DND-41 (cell line): ENCODE data around the gene BUD13.

Experiments used
- ATAC-seq: fragments of 200-7000 bp; cut with Tn5 transposase; 3 replicates; pipeline ENCODE4 v1.9.1; 2021; ENCODE audit warnings: low read depth; ENCODE audit not compliant: insufficient read depth
- DNase-seq: peaks from one replicate; pipeline ENCODE4 v3.0.0-alpha.2; 2020
- H2AFZ ChIP-seq: 2 replicates; pipeline ENCODE4 v1.6.0; 2012; ENCODE audit warnings: low read depth, low read length
- H3K27ac ChIP-seq: 2 replicates; pipeline ENCODE4 v1.5.1; 2012; ENCODE audit warnings: low read length, inconsistent platforms
- H3K27me3 ChIP-seq: fragments of 200-600 bp; sonication (generic); 2 replicates; pipeline ENCODE4 v1.6.0; 2012; ENCODE audit warnings: low read length, mild to moderate bottlenecking, inconsistent platforms; ENCODE audit not compliant: insufficient read depth, poor library complexity
- H3K36me3 ChIP-seq: 2 replicates; pipeline ENCODE4 v1.5.1; 2012; ENCODE audit warnings: low read length, inconsistent platforms; ENCODE audit not compliant: insufficient read depth
- H3K4me1 ChIP-seq: 2 replicates; pipeline ENCODE4 v1.5.1; 2012; ENCODE audit warnings: mild to moderate bottlenecking, low read length; ENCODE audit not compliant: insufficient read depth
- H3K4me2 ChIP-seq: 2 replicates; pipeline ENCODE4 v1.6.0; 2012; ENCODE audit warnings: mild to moderate bottlenecking, moderate library complexity, low read length, inconsistent platforms; ENCODE audit not compliant: insufficient read depth
- H3K4me3 ChIP-seq, 2 experiments: fragments of 200-600 bp in 1 of 2; shearing (Covaris generic) in 1 of 2; 2 replicates each; pipeline ENCODE4 v1.5.1; 2012 to 2016; ENCODE audit warnings: inconsistent platforms in 2 of 2, low read length in 2 of 2, mild to moderate bottlenecking in 2 of 2, low read depth in 1 of 2, moderate library complexity in 1 of 2
- H3K79me2 ChIP-seq: 2 replicates; pipeline ENCODE4 v1.6.0; 2012; ENCODE audit warnings: low read length, inconsistent platforms; ENCODE audit not compliant: insufficient read depth
- H3K9ac ChIP-seq: 2 replicates; pipeline ENCODE4 v1.6.0; 2012; ENCODE audit warnings: low read depth, mild to moderate bottlenecking, inconsistent platforms, low read length, moderate library complexity
- H3K9me3 ChIP-seq: 2 replicates; pipeline ENCODE4 v1.5.1; 2012; ENCODE audit warnings: low read length, moderate library complexity, mild to moderate bottlenecking, inconsistent platforms; ENCODE audit not compliant: insufficient read depth, severe bottlenecking
- H4K20me1 ChIP-seq: 2 replicates; pipeline ENCODE4 v1.6.0; 2012; ENCODE audit warnings: low read length; ENCODE audit not compliant: insufficient read depth
- EZH2 ChIP-seq: IDR thresholded peaks from 3 replicates; pipeline ENCODE4 v1.6.1; 2012; ENCODE audit warnings: borderline replicate concordance, low read depth, mild to moderate bottlenecking, moderate library complexity, low read length, inconsistent platforms; ENCODE audit not compliant: severe bottlenecking
- TF ChIP-seq, protein P1 (sequence below): IDR thresholded peaks from 2 replicates; pipeline ENCODE4 v1.5.1; 2012; ENCODE audit warnings: borderline replicate concordance, low read length, moderate library complexity, mild to moderate bottlenecking; ENCODE audit not compliant: poor library complexity, severe bottlenecking; ENCODE audit errors: extremely low read depth

The BUD13 gene

DNA sequence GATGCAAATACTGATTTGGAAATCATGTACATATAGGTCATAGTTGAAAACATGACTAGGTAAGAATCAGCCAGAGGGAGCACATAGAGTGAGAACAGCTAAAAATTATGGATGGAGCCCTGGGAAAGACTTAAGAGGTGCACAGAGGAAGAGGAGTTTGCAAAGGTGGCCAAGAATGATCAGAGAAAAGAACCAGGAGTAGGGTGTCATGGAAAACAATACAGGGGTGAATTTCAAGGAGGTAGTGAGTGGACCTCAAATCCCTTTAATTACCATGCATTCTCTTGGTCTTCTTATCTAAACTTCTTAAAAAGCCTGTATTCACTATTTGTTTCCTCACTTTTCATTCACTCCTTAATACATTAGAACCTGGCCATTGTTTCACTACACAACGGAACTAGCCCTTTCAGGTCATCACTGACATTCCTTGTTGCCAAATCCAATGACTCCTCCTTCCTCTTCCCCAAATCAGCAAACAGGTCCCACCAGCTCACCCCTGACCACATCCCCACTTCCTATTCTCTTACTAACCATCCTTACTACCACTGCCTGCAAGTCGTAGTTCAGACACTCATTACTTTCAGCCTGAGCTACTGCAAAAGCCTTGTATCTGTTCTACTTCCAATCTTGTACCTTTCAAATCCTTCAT, 22.6 kb downstream of the BUD13 start:
- Histone ChIP-seq H3K4me3 (no peak overlapping the region), H3K9me3 (no peaks in the 10 kb centered on the region), H3K36me3 (peaks cover 88% of the 10 kb centered on the region), H3K4me1 (no peaks in the 10 kb centered on the region), H3K79me2 (no peaks in the 10 kb centered on the region; the same call in 1 of the 2 replicates), H3K4me2 (no peak overlapping the region), H3K27ac (no peak overlapping the region), H3K27me3 (no peaks in the 10 kb centered on the region), H3K9ac (no peak overlapping the region), H2AFZ (no peak overlapping the region), H4K20me1 (peaks cover 3% of the 10 kb centered on the region; the same call in 1 of the 2 replicates)
- TF ChIP-seq EZH2 = no peak
- TF ChIP-seq, protein P1, sequence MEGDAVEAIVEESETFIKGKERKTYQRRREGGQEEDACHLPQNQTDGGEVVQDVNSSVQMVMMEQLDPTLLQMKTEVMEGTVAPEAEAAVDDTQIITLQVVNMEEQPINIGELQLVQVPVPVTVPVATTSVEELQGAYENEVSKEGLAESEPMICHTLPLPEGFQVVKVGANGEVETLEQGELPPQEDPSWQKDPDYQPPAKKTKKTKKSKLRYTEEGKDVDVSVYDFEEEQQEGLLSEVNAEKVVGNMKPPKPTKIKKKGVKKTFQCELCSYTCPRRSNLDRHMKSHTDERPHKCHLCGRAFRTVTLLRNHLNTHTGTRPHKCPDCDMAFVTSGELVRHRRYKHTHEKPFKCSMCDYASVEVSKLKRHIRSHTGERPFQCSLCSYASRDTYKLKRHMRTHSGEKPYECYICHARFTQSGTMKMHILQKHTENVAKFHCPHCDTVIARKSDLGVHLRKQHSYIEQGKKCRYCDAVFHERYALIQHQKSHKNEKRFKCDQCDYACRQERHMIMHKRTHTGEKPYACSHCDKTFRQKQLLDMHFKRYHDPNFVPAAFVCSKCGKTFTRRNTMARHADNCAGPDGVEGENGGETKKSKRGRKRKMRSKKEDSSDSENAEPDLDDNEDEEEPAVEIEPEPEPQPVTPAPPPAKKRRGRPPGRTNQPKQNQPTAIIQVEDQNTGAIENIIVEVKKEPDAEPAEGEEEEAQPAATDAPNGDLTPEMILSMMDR = no peak
- ATAC-seq (no peak), DNase-seq (no peak)

DNA sequence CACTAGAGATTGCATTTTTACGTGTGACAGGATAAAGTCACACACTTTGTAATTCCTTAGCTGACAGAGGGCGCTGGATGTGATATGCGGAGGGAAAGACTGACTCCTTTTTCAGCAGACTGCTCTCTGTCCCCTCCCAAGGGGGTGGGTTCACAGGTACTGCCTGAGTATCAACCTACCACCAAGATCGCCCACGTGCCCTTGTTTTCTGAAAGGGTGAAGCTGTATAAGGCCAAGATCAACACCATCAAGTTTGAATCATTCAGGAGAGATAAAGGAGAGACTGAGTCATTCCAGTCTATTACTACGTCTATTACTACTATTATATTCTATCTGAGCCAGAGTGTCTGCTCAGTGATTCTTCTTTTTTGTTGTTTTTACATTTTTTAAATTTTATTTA, 30.7 kb downstream of the BUD13 start:
- Histone ChIP-seq H2AFZ (no peak overlapping the region), H3K36me3 (peaks cover 11% of the 10 kb centered on the region), H4K20me1 (no peaks in the 10 kb centered on the region), H3K4me2 (no peak overlapping the region), H3K27ac (no peak overlapping the region), H3K79me2 (no peaks in the 10 kb centered on the region), H3K9me3 (no peaks in the 10 kb centered on the region), H3K4me3 (no peak overlapping the region), H3K27me3 (no peaks in the 10 kb centered on the region), H3K9ac (no peak overlapping the region), H3K4me1 (no peaks in the 10 kb centered on the region)
- TF ChIP-seq EZH2 = no peak
- TF ChIP-seq, protein P1 = no peak
- DNase-seq (no peak), ATAC-seq (no peak)

DNA sequence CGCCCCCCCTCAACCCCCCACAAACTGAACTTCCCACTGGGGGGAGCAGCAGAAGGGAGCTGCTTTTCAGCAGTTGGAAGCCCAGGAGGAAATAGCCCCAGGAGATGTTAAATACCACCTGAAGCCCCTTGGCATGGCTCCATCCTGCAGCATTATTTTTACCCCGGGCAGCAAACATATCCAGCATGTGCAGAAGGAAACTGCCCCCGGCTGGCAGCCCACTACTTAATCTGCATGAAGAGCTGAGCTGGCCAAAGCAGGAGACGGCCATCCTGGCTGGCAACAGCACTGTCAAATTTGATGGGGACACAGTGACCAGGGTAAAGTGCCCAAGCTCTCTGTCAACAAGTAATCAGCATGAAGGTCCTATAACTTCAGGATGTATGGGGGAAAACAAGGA, 32.0 kb downstream of the BUD13 start:
- Histone ChIP-seq H3K4me2 (no peak overlapping the region), H3K9me3 (no peaks in the 10 kb centered on the region), H3K9ac (no peak overlapping the region), H3K36me3 (no peaks in the 10 kb centered on the region), H3K4me1 (no peaks in the 10 kb centered on the region), H4K20me1 (no peaks in the 10 kb centered on the region), H3K27me3 (no peaks in the 10 kb centered on the region), H3K79me2 (no peaks in the 10 kb centered on the region), H2AFZ (no peak overlapping the region), H3K4me3 (no peak overlapping the region), H3K27ac (no peak overlapping the region)
- no peak for ATAC-seq
- DNase-seq = no peak
- TF ChIP-seq, protein P1 = no peak
- no peak for TF ChIP-seq EZH2
